Fibroblast of lung (primary cell): ENCODE results near the gene NRF1.

Experiments used
- EZH2 ChIP-seq: IDR thresholded peaks from 2 replicates; pipeline ENCODE4 v1.5.1; 2012; ENCODE audit warnings: low read length, control low read depth, mild to moderate bottlenecking; ENCODE audit errors: missing control alignments
- TF ChIP-seq, protein P1 (sequence below), 2 donors: IDR thresholded peaks in 1 of 2; conservative IDR thresholded peaks in 1 of 2; 1 replicate in 1 of 2; 2 replicates in 1 of 2; pipeline ENCODE4 v1.5.1; 2011 to 2012; ENCODE audit warnings: low read length in 2 of 2, control low read depth in 1 of 2, inconsistent platforms in 1 of 2, low read depth in 1 of 2, mild to moderate bottlenecking in 1 of 2

DNA sequence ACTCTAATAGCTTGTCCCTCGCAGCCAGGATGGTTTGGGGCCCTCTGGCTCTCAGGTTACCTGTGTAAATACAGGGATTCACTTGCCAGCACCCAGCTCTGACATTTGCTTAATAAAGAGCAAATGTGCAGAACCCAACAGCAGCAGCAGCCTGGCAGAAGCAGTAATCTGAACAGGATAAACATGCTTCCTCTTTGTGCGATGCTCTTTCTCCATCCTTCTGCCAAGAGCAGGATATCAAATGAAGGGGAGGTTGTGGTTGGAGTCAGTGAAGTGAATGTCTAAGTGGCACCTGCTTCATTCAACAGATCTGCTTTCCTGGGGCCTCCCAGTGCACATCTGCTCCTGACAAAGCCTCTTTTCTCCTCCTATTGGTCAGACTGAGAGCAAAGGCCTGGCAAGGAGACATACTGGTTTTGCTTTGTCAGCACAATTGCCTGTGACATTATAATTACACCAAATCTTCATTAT lies 130.3 kb downstream of the NRF1 start:
- TF ChIP-seq, protein P1, sequence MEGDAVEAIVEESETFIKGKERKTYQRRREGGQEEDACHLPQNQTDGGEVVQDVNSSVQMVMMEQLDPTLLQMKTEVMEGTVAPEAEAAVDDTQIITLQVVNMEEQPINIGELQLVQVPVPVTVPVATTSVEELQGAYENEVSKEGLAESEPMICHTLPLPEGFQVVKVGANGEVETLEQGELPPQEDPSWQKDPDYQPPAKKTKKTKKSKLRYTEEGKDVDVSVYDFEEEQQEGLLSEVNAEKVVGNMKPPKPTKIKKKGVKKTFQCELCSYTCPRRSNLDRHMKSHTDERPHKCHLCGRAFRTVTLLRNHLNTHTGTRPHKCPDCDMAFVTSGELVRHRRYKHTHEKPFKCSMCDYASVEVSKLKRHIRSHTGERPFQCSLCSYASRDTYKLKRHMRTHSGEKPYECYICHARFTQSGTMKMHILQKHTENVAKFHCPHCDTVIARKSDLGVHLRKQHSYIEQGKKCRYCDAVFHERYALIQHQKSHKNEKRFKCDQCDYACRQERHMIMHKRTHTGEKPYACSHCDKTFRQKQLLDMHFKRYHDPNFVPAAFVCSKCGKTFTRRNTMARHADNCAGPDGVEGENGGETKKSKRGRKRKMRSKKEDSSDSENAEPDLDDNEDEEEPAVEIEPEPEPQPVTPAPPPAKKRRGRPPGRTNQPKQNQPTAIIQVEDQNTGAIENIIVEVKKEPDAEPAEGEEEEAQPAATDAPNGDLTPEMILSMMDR (conservative IDR thresholded peaks at IDR 0.05 in 1 of 2, IDR thresholded peaks at IDR 0.05 in 1 of 2; ENCODE audit: low read depth in 1 of 2, low read length in 2 of 2): no peak
- no peak for TF ChIP-seq EZH2
